IMR-90 (cell line): ENCODE measurements around the gene TBX15. TPM values are rescaled to one million over a fixed set of nuclear protein-coding genes. Genes with fewer than 3 reads are reported as not detected.

Experiments used
- ATAC-seq: fragments of 200-7000 bp; cut with Tn5 transposase; 2 replicates; pipeline ENCODE4 v1.9.1; 2020; ENCODE audit warnings: low read depth, mild to moderate bottlenecking, moderate library complexity
- BruUV-seq: library from RNA; stranded (reverse); fragments of 400-500 nt; replicated peaks from 2 replicates; lab custom pipeline; 2021; lab: Mats Ljungman, UMichigan
- CTCF ChIA-PET: fragments of 300-600 bp; formaldehyde crosslinking; extraction: SDS; loops from one replicate; lab custom pipeline; 2021; ENCODE audit warnings: antibody characterized with exemption; lab: Yijun Ruan, JAX
- POLR2A ChIA-PET: fragments of 300-600 bp; sonication (Branson Sonifier 250); formaldehyde crosslinking; loops from one replicate; lab custom pipeline; 2022; ENCODE audit warnings: antibody characterized with exemption; ENCODE audit not compliant: unreplicated experiment; lab: Charles Lee
- DNase-seq: peaks from one replicate; pipeline ENCODE4 v3.0.0; 2013
- H2AFZ ChIP-seq: replicated peaks from 2 replicates; pipeline ENCODE3; 2013; ENCODE audit warnings: low read length, mild to moderate bottlenecking; ENCODE audit not compliant: poor library complexity
- H2AK5ac ChIP-seq: 2 replicates; pipeline ENCODE4 v1.6.1; 2013; ENCODE audit warnings: low read depth, low read length, inconsistent platforms
- H2AK9ac ChIP-seq: replicated peaks from 2 replicates; pipeline ENCODE3; 2013; ENCODE audit warnings: mild to moderate bottlenecking, low read depth, low read length, moderate library complexity; ENCODE audit not compliant: poor library complexity
- H2BK120ac ChIP-seq: 2 replicates; pipeline ENCODE4 v1.6.1; 2013; ENCODE audit warnings: low read depth, low read length, inconsistent platforms
- H2BK15ac ChIP-seq: 3 replicates; pipeline ENCODE4 v1.6.1; 2013; ENCODE audit warnings: low read depth, low read length, inconsistent platforms
- H2BK20ac ChIP-seq: 2 replicates; pipeline ENCODE4 v1.6.1; 2013; ENCODE audit warnings: low read depth, mild to moderate bottlenecking, inconsistent platforms, low read length, moderate library complexity
- H2BK5ac ChIP-seq: 2 replicates; pipeline ENCODE4 v1.6.1; 2013; ENCODE audit warnings: mild to moderate bottlenecking, low read depth, low read length, inconsistent platforms; ENCODE audit not compliant: poor library complexity, severe bottlenecking
- H3K14ac ChIP-seq: replicated peaks from 2 replicates; pipeline ENCODE4 v1.6.1; 2013; ENCODE audit warnings: low read depth, low read length, inconsistent platforms
- H3K18ac ChIP-seq: 2 replicates; pipeline ENCODE4 v1.6.1; 2013; ENCODE audit warnings: low read depth, low read length, control low read depth
- H3K23ac ChIP-seq: 2 replicates; pipeline ENCODE4 v1.6.1; 2013; ENCODE audit warnings: low read depth, low read length, inconsistent platforms
- H3K27ac ChIP-seq: 2 replicates; pipeline ENCODE4 v1.5.1; 2013; ENCODE audit warnings: mild to moderate bottlenecking, control low read depth, low read length; ENCODE audit not compliant: insufficient read depth
- H3K27me3 ChIP-seq: 2 replicates; pipeline ENCODE4 v1.6.1; 2013; ENCODE audit warnings: low read length; ENCODE audit not compliant: control insufficient read depth, insufficient read depth
- H3K36me3 ChIP-seq: 2 replicates; pipeline ENCODE4 v1.6.1; 2013; ENCODE audit warnings: low read length, mixed read lengths; ENCODE audit not compliant: control insufficient read depth, insufficient read depth
- H3K4ac ChIP-seq: 2 replicates; pipeline ENCODE4 v1.6.1; 2013; ENCODE audit warnings: low read depth, low read length, inconsistent platforms
- H3K4me1 ChIP-seq: 2 replicates; pipeline ENCODE4 v1.6.1; 2013; ENCODE audit warnings: low read length, mixed read lengths; ENCODE audit not compliant: control insufficient read depth, insufficient read depth
- H3K4me2 ChIP-seq: 2 replicates; pipeline ENCODE4 v1.6.1; 2013; ENCODE audit warnings: low read depth, mild to moderate bottlenecking, control low read depth, low read length, moderate library complexity
- H3K4me3 ChIP-seq: 2 replicates; pipeline ENCODE4 v1.5.1; 2013; ENCODE audit warnings: low read depth, mild to moderate bottlenecking, control low read depth, low read length, moderate library complexity; ENCODE audit not compliant: insufficient read depth
- H3K56ac ChIP-seq: 2 replicates; pipeline ENCODE4 v1.6.1; 2013; ENCODE audit warnings: low read length, inconsistent platforms; ENCODE audit not compliant: insufficient read depth; ENCODE audit errors: extremely low read depth
- H3K79me1 ChIP-seq, 2 experiments: 2 replicates each; pipeline ENCODE4 v1.6.1; 2013; ENCODE audit warnings: low read length in 2 of 2, inconsistent platforms in 1 of 2, low read depth in 1 of 2
- H3K9ac ChIP-seq: 2 replicates; pipeline ENCODE4 v1.6.1; 2013; ENCODE audit warnings: low read depth, low read length, control low read depth
- H3K9me1 ChIP-seq: 2 replicates; pipeline ENCODE4 v1.6.1; 2013; ENCODE audit warnings: low read length, inconsistent platforms; ENCODE audit not compliant: insufficient read depth
- H3K9me3 ChIP-seq: 2 replicates; pipeline ENCODE4 v1.6.1; 2013; ENCODE audit warnings: low read length; ENCODE audit not compliant: control insufficient read depth, insufficient read depth
- H4K20me1 ChIP-seq: 2 replicates; pipeline ENCODE4 v1.6.1; 2013; ENCODE audit warnings: low read length, inconsistent platforms; ENCODE audit not compliant: insufficient read depth
- H4K5ac ChIP-seq: 2 replicates; pipeline ENCODE4 v1.6.1; 2013; ENCODE audit warnings: mild to moderate bottlenecking, low read depth, low read length, control low read depth
- H4K8ac ChIP-seq, 2 experiments: 2 replicates each; pipeline ENCODE4 v1.6.1; 2013; ENCODE audit warnings: low read depth in 2 of 2, low read length in 2 of 2, control low read depth in 1 of 2, inconsistent platforms in 1 of 2
- H4K91ac ChIP-seq: 2 replicates; pipeline ENCODE4 v1.6.1; 2013; ENCODE audit warnings: low read depth, low read length, inconsistent platforms; ENCODE audit not compliant: insufficient read depth
- BHLHE40 ChIP-seq: fragments of 150-350 bp; IDR thresholded peaks from 2 replicates; pipeline ENCODE4 v1.6.1; 2016; ENCODE audit warnings: mild to moderate bottlenecking, low read depth, low read length
- CEBPB ChIP-seq: IDR thresholded peaks from 2 replicates; pipeline ENCODE4 v1.6.1; 2012; ENCODE audit warnings: low read depth, low read length, improper control_type of control experiment
- CHD1 ChIP-seq: IDR thresholded peaks from 2 replicates; pipeline ENCODE4 v1.6.1; 2012; ENCODE audit warnings: low read depth, low read length, improper control_type of control experiment
- CTCF ChIP-seq: conservative IDR thresholded peaks from 2 replicates; pipeline ENCODE4 v1.5.1; 2012; ENCODE audit warnings: mild to moderate bottlenecking, low read depth, low read length, improper control_type of control experiment
- ELK1 ChIP-seq: fragments of 150-350 bp; IDR thresholded peaks from 2 replicates; pipeline ENCODE4 v1.6.1; 2016; ENCODE audit warnings: low read depth, mild to moderate bottlenecking, low read length, moderate library complexity, borderline replicate concordance
- FOS ChIP-seq: fragments of 150-350 bp; IDR thresholded peaks from 2 replicates; pipeline ENCODE4 v1.6.1; 2016; ENCODE audit warnings: low read depth, low read length
- MAFK ChIP-seq: IDR thresholded peaks from 2 replicates; pipeline ENCODE4 v1.6.1; 2012; ENCODE audit warnings: low read depth, low read length, improper control_type of control experiment
- MAZ ChIP-seq: IDR thresholded peaks from 2 replicates; pipeline ENCODE4 v1.6.1; 2012; ENCODE audit warnings: low read depth, mild to moderate bottlenecking, low read length, improper control_type of control experiment, moderate library complexity, borderline replicate concordance
- MXI1 ChIP-seq: IDR thresholded peaks from 2 replicates; pipeline ENCODE4 v1.6.1; 2012; ENCODE audit warnings: low read depth, mild to moderate bottlenecking, low read length, moderate library complexity, borderline replicate concordance
- NFE2L2 ChIP-seq: fragments of 150-350 bp; IDR thresholded peaks from 2 replicates; pipeline ENCODE4 v1.6.1; 2016; ENCODE audit warnings: low read depth, mild to moderate bottlenecking, low read length
- POLR2A ChIP-seq: IDR thresholded peaks from 2 replicates; pipeline ENCODE4 v1.6.1; 2012; ENCODE audit warnings: mild to moderate bottlenecking, low read depth, low read length
- RAD21 ChIP-seq: IDR thresholded peaks from 2 replicates; pipeline ENCODE4 v1.6.1; 2012; ENCODE audit warnings: low read length, improper control_type of control experiment
- RCOR1 ChIP-seq: IDR thresholded peaks from 2 replicates; pipeline ENCODE4 v1.6.1; 2012; ENCODE audit warnings: mild to moderate bottlenecking, low read length, improper control_type of control experiment; ENCODE audit not compliant: insufficient replicate concordance
- RFX5 ChIP-seq: IDR thresholded peaks from 2 replicates; pipeline ENCODE4 v1.8.0; 2012; ENCODE audit warnings: low read depth, mild to moderate bottlenecking, low read length, moderate library complexity
- SMC3 ChIP-seq: fragments of 150-350 bp; IDR thresholded peaks from 2 replicates; pipeline ENCODE4 v1.6.1; 2016; ENCODE audit warnings: low read depth, mild to moderate bottlenecking, antibody characterized with exemption, low read length, moderate library complexity
- USF2 ChIP-seq: fragments of 150-350 bp; IDR thresholded peaks from 2 replicates; pipeline ENCODE4 v1.6.1; 2017; ENCODE audit warnings: mild to moderate bottlenecking, antibody characterized with exemption, low read length, low read depth
- dilution Hi-C: fragments of 300-500 bp; cut with HindIII; formaldehyde crosslinking; loops from one replicate; pipeline ENCODE4 v1.14.3; 2018; ENCODE audit warnings: low sequenced_read_pairs; ENCODE audit not compliant: unreplicated experiment
- in situ Hi-C: fragments of 300-500 bp; cut with MboI; formaldehyde crosslinking; loops from 3 replicates; pipeline ENCODE4 v1.14.3; 2019; ENCODE audit warnings: low sequenced_read_pairs, inconsistent platforms, mixed read lengths
- intact Hi-C: fragments of 100-400 bp; cut with micrococcal nuclease; formaldehyde crosslinking; loops from 2 replicates; pipeline ENCODE4 v1.10.0; 2022
- polyA plus RNA-seq, 3 experiments: library from polyadenylated mRNA; depleted of rRNA; stranded (reverse); fragments of >200 nt; gene quantifications; 2 replicates each; pipeline ENCODE4 v1.2.3, GENCODE V29; 2012; ENCODE audit warnings: low replicate concordance in 1 of 3
- total RNA-seq: library from RNA; depleted of rRNA; stranded (reverse); fragments of >200 nt; gene quantifications from 2 replicates; pipeline ENCODE4 v1.2.3, GENCODE V29; 2012

Gene TBX15
- total and polyA plus RNA-seq, 2 of the 4 experiments (the other 2 are of a cell fraction) = not detected

- no peaks in the 10 kb centered on the region for H3K9me1 ChIP-seq
- H3K79me1 ChIP-seq = no peaks in the 10 kb centered on the region
- H3K36me3 ChIP-seq = no peaks in the 10 kb centered on the region
- no peaks in the 10 kb centered on the region for H3K4me1 ChIP-seq
- no TSS peak for BruUV-seq
- no peak for DNase-seq
- no peaks in the 10 kb centered on the region for H3K27me3 ChIP-seq
- H4K8ac ChIP-seq = no peak overlapping the region
- H4K91ac ChIP-seq = no peak overlapping the region
- no peak overlapping the region for H2AK5ac ChIP-seq
- H2AK9ac ChIP-seq = no peak overlapping the region
- no peak overlapping the region for H3K4me3 ChIP-seq
- H3K9me3 ChIP-seq = no peaks in the 10 kb centered on the region
- ChIA-PET POLR2A (no interaction called here), CTCF (no interaction called here)
- no peak for ATAC-seq
- H4K5ac ChIP-seq = no peak overlapping the region
- H2BK20ac ChIP-seq = no peak overlapping the region
- no peak overlapping the region for H3K18ac ChIP-seq
- no peak overlapping the region for H3K9ac ChIP-seq
- H3K23ac ChIP-seq = no peak overlapping the region
- H2AFZ ChIP-seq = no peak overlapping the region
- dilution Hi-C loops (no loop called here), in situ Hi-C loops (no loop called here), intact Hi-C loops (no loop called here)
- H3K27ac ChIP-seq = no peak overlapping the region
- no peak overlapping the region for H3K4ac ChIP-seq
- H2BK15ac ChIP-seq = no peak overlapping the region
- no peak overlapping the region for H2BK5ac ChIP-seq
- no peak for TF ChIP-seq CEBPB
- no peak for TF ChIP-seq BHLHE40
- no peak for TF ChIP-seq RFX5
- no peak for TF ChIP-seq RAD21
- no peak for TF ChIP-seq USF2
- no peak for TF ChIP-seq CHD1
- no peak for TF ChIP-seq NFE2L2
- no peak for TF ChIP-seq POLR2A
- TF ChIP-seq SMC3 = no peak
- TF ChIP-seq RCOR1 = no peak
- no peak for TF ChIP-seq MAZ
- no peak for TF ChIP-seq MXI1
- no peak for TF ChIP-seq ELK1
- TF ChIP-seq FOS = no peak
- TF ChIP-seq MAFK = no peak
- no peak for TF ChIP-seq CTCF
- H4K20me1 ChIP-seq = no peaks in the 10 kb centered on the region
- H3K56ac ChIP-seq = no peak overlapping the region
- H3K14ac ChIP-seq = no peak overlapping the region
- H3K4me2 ChIP-seq = no peak overlapping the region
- no peak overlapping the region for H2BK120ac ChIP-seq
Measured at GRCh38 chr1:118841521-118841920, 146.6 kb downstream of the TBX15 start.
